ENCODE data around the gene SERINC4.
"Not testable (repeated sequence)": the region's sequence is repeated elsewhere in the genome, so short reads cannot be mapped to it uniquely, and the experiment has no call there.

The SERINC4 gene

DNA sequence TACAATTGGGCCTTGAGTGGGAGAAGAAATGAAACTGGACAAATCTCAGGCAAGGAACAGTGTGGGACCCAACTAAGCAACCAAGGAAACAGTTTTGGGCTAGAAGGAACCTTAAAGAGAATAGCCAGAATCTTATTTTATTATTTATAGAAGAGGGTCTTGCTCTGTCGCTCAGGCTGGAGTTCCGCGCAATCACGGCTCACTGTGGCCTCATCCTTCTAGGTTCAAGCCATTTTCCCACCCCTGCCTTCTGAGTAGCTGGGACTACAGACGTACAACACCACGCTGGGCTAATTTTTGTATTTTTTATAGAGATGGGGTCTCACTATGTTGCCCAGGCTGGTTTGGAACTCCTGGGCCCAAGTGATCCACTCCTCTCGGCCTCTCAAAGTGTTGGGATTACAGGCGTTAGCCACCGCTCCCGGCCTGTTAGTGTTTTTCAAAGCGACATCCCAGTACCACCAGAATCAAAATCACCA lies 26.0 kb upstream of the SERINC4 start:
- TF ChIP-seq, protein P1, sequence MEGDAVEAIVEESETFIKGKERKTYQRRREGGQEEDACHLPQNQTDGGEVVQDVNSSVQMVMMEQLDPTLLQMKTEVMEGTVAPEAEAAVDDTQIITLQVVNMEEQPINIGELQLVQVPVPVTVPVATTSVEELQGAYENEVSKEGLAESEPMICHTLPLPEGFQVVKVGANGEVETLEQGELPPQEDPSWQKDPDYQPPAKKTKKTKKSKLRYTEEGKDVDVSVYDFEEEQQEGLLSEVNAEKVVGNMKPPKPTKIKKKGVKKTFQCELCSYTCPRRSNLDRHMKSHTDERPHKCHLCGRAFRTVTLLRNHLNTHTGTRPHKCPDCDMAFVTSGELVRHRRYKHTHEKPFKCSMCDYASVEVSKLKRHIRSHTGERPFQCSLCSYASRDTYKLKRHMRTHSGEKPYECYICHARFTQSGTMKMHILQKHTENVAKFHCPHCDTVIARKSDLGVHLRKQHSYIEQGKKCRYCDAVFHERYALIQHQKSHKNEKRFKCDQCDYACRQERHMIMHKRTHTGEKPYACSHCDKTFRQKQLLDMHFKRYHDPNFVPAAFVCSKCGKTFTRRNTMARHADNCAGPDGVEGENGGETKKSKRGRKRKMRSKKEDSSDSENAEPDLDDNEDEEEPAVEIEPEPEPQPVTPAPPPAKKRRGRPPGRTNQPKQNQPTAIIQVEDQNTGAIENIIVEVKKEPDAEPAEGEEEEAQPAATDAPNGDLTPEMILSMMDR (IDR thresholded peaks at IDR 0.05; ENCODE audit: low read depth, low read length, missing control alignments) = no peak
- peak overlapping the region; percentile 48 for H3K4me3 ChIP-seq (ENCODE audit: low read depth, low read length)
- in situ Hi-C loops (cut with HindIII; ENCODE audit: low sequenced_read_pairs) = no loop called here
- DNase-seq (ENCODE audit: low read depth) = no peak

DNA sequence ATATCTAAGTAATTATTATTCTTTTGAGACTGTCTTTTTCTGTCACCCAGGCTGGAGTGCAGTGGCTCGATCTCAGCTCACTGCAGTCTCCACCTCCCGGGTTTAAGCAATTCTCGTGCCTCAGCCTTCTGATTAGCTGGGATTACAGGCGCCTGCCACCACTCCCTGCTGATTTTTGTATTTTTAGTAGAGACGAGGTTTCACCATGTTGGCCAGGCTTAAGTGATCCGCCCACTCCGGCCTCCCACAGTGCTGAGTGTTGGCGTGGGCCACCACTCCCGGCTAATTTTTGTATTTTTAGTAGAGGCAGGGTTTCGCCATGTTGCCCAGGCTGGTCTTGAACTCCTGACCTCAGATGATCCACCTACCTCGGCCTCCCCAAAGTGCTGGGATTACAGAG lies 25.3 kb upstream of the SERINC4 start:
- H3K4me3 ChIP-seq (ENCODE audit: low read depth, low read length); DNase-seq (ENCODE audit: low read depth); in situ Hi-C loops (cut with HindIII; ENCODE audit: low sequenced_read_pairs): not testable (repeated sequence)

DNA sequence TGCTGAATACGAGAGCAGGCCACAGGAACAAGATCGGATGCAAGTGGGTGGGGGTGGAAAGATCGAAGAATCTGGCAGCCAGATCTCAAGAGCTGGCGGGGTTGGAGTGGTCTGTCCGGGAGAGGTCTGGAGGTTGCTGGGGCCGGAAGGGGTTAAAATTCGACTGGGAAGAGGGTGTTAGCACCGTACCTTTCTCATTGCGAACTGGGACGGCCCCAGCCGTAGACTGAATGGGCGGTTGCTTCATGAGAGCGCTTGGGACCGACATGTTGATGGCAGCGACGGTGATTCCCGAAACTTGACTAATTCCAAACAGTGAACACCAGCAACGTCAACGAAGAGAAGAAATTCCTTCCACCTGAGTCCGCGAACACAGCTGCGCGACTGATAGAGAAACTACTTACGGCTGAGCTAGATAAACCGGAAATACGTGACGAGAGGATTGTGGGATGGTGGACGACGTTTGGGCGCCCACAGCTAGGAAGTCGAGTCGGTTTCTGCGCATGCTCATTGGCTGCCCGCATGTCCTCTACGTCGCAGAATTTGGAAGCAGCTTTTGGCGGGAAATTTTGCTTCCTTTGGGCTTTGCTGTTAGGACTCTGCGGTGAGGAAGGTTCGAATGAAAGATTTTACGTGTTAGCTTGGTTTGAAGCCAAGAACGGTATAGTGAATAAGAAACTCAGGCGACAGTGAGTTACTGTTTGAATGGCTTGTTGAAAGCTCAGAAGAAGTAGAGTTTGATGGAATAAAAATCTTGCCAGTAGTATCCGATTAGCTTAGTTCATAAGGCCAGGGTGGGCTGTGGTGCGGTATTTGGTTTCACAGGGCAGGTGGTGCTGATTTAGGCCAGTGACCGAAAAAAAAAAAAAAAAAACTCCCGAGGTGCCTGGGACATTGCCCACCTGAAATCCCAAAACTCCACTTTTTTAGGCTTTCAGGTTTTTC lies 24.6 kb upstream of the SERINC4 start, which contains the start of gene MFAP1:
MFAP1 (minus strand) TSS at position 389 of the 945 bp plus-strand sequence; CDS start at position 268, 121 bp downstream.
- DNase-seq (ENCODE audit: low read depth) = peak; percentile 91

GRCh38 chr15:43821505-43821904 lies 21.5 kb upstream of the SERINC4 start:
- in situ Hi-C loops (cut with HindIII; ENCODE audit: low sequenced_read_pairs) = no loop called here
- H3K4me3 ChIP-seq (ENCODE audit: low read depth, low read length) = no peak overlapping the region
- TF ChIP-seq, protein P1 (IDR thresholded peaks at IDR 0.05; ENCODE audit: low read depth, low read length, missing control alignments) = no peak
- DNase-seq (ENCODE audit: low read depth) = no peak

More for the DNA sequence above, 24.6 kb upstream of the SERINC4 start, which contains the start of gene MFAP1:
- TF ChIP-seq, protein P1 (IDR thresholded peaks at IDR 0.05; ENCODE audit: low read depth, low read length, missing control alignments) = no peak
- in situ Hi-C loops (cut with HindIII; ENCODE audit: low sequenced_read_pairs) = no loop called here
- H3K4me3 ChIP-seq (ENCODE audit: low read depth, low read length) = peak within 1 kb of the TSS; percentile 89

GRCh38 chr15:43815064-43815463 lies 15.0 kb upstream of the SERINC4 start:
- H3K4me3 ChIP-seq (ENCODE audit: low read depth, low read length); DNase-seq (ENCODE audit: low read depth); in situ Hi-C loops (cut with HindIII; ENCODE audit: low sequenced_read_pairs): not testable (repeated sequence)

DNA sequence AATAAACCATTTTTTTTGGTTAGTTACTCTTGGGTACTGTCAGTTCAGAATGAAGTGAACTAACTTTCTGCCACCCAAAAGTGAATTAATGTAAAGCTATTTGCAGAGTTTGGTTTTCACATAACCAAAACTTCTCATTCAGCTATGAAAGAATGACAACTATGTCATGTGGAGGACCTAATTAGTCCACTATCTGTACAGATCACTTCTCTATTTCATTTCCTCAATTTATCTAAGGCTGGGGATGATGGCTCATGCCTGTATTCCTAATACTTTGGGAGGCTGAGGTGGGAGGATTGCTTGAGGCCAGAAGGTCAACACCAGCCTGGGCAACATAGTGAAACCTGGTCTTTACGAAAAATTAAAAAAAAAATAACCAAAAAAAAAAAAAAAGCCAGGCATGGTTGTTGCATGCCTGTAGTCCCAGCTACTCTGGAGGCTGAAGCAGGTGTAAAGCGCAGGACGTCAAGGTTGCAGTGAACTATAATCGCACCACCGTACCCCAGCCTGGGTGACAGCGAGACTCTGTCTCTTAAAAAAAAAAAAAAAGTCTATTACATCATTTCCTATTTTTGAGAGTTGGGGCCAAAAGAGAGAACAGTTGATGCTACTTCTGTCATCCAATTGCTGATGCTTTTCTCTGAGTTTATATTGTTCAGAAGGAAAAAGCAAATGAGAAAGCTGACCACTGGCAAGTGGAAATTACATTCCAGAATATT lies 9.1 kb upstream of the SERINC4 start:
- in situ Hi-C loops (cut with HindIII; ENCODE audit: low sequenced_read_pairs) = no loop called here
- H3K4me3 ChIP-seq (ENCODE audit: low read depth, low read length) = no peak overlapping the region
- TF ChIP-seq, protein P1 (IDR thresholded peaks at IDR 0.05; ENCODE audit: low read depth, low read length, missing control alignments) = no peak
- no peak for DNase-seq (ENCODE audit: low read depth)

DNA sequence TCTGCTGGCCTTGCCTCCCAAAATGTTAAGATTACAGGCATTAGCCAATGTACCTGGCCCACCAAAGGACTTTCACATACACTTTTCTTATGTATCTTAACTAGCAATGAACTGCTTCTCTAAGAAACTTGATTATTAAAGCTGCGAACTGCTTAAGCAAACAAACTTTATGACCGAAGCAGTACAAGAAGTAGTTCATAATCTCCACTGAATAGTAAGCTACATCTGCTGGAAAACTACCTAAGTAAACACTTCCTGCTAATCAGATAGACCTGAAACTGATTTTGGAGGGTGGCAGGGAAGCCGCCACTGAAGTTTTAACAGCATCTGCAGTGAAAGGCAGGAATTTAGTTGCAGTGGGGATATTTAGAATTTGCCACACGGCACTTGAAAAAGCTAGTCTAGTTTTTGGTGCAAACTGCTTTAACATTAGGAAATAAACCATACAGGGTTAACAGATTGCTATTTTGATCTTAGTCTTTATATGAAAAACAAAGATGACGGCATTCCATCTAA lies 8.5 kb upstream of the SERINC4 start:
- DNase-seq (ENCODE audit: low read depth) = no peak
- H3K4me3 ChIP-seq (ENCODE audit: low read depth, low read length) = no peak overlapping the region
- TF ChIP-seq, protein P1 (IDR thresholded peaks at IDR 0.05; ENCODE audit: low read depth, low read length, missing control alignments) = no peak
- in situ Hi-C loops (cut with HindIII; ENCODE audit: low sequenced_read_pairs) = no loop called here

DNA sequence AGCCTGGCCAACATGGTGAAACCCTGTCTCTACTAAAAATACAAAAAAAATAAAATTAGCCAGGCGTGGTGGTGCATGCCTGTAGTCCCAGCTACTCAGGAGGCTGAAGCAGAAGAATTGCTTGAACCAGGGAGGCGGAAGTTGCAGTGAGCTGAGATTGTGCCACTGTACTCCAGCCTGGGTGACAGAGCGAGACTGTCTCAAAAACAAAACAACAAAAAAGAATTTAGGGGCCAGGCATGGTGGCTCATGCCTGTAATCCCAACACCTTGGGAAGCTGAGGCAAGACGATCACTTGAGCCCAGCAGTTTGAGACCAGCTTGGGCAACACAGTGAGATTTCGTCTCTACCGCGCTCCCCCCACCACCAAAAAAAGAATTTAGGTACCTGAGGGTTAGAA lies 2.7 kb upstream of the SERINC4 start:
- DNase-seq (ENCODE audit: low read depth); H3K4me3 ChIP-seq (ENCODE audit: low read depth, low read length); in situ Hi-C loops (cut with HindIII; ENCODE audit: low sequenced_read_pairs): not testable (repeated sequence)
